Peyer's patch (tissue), 4 donors: ENCODE data around the gene GAL3ST3. TPM values are rescaled to one million over a fixed set of nuclear protein-coding genes. Genes with fewer than 3 reads are reported as not detected.
A peak's percentile ranks its signal among the peaks of the same experiment; 100 is the strongest.
"Not testable (repeated sequence)": the region's sequence is repeated elsewhere in the genome, so short reads cannot be mapped to it uniquely, and the experiment has no call there.

Source experiments
- DNase-seq, 3 donors: peaks; one replicate each; pipeline ENCODE4 v3.0.0-alpha.2; 2017 to 2019
- H3K27ac ChIP-seq, 4 donors: fragments of 200-600 bp; sonication (generic); one replicate each; pipeline ENCODE4 v1.5.1; 2016 to 2019
- H3K27me3 ChIP-seq, 2 donors: fragments of 200-600 bp; sonication (generic); one replicate each; pipeline ENCODE4 v1.5.1; 2019
- H3K36me3 ChIP-seq, 3 donors: fragments of 200-600 bp; sonication (generic); one replicate each; pipeline ENCODE4 v1.5.1; 2016 to 2019
- H3K4me1 ChIP-seq, 4 donors: fragments of 200-600 bp; sonication (generic); one replicate each; pipeline ENCODE4 v1.5.1; 2016 to 2019
- H3K4me3 ChIP-seq, 4 donors: fragments of 200-600 bp; sonication (generic); 1 replicate in 3 of 4; 2 replicates in 1 of 4; pipeline ENCODE4 v1.5.1; 2016 to 2019; ENCODE audit warnings: mild to moderate bottlenecking in 1 of 4
- H3K9me3 ChIP-seq, 4 donors: fragments of 200-600 bp; sonication (generic); one replicate each; pipeline ENCODE4 v1.5.1; 2016 to 2019; ENCODE audit warnings: mild to moderate bottlenecking in 1 of 4
- POLR2A ChIP-seq, 2 donors: fragments of 450-650 bp; IDR thresholded peaks; one replicate each; pipeline ENCODE4 v1.5.1; 2017; ENCODE audit warnings: antibody characterized with exemption in 2 of 2, mild to moderate bottlenecking in 2 of 2, moderate library complexity in 2 of 2
- total RNA-seq, 4 donors: library from RNA; depleted of rRNA; stranded (reverse); fragments of >200 nt; gene quantifications; one replicate each; pipeline ENCODE4 v1.1.0, GENCODE V29; 2016
- TF ChIP-seq, protein P1 (sequence below), 6 experiments: fragments of 450-650 bp in 4 of 6; fragments of 200-600 bp in 2 of 6; sonication (generic) in 1 of 6; IDR thresholded peaks; one replicate each; pipeline ENCODE4 v1.5.1; 2017 to 2019; ENCODE audit warnings: antibody characterized with exemption in 6 of 6, mild to moderate bottlenecking in 3 of 6, moderate library complexity in 1 of 6

GAL3ST3 gene
- total RNA-seq, 4 donors from 2014 or later, result not detected

DNA sequence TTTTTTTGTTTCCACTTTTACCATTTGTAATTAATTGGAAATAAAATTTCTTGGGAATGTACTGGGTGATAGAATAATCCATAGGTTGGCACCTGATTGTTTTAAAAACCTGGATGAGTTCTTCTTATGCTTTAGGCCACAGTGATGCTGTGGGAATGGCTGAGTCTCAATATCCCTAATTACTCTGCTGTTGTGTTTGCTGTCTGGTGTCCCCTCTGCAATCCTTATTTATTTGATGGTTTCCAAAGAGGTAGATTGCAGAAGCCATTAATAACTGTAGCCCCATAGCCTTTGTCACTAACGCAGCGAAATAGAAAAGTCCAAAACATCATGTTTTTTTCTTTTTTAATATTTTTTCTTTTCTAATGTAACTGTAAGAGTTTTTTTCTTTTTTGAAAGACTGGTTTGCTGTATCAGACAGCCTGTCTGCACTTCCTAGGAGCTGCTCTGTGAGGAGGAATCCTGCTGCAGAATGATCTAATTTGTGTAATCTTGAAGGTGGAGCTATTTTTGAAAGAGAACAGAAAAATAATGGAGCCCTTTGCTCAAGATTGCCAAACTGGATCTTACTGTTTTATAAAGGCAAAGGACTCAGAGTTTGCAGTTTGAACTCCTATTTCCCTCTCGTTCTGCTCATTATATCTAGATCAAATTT, 36.0 kb upstream of the GAL3ST3 start:
- Histone ChIP-seq H3K4me3 (no peak overlapping the region), H3K36me3 (no peaks in the 10 kb centered on the region), H3K27ac (no peak overlapping the region), H3K27me3 (no peaks in the 10 kb centered on the region), H3K4me1 (peaks cover 0 to 41% (median 24%) of the 10 kb centered on the region in 4 donors), H3K9me3 (no peaks in the 10 kb centered on the region)
- peak in 1 of 3 donors; percentile 3 for DNase-seq
- TF ChIP-seq, protein P1, sequence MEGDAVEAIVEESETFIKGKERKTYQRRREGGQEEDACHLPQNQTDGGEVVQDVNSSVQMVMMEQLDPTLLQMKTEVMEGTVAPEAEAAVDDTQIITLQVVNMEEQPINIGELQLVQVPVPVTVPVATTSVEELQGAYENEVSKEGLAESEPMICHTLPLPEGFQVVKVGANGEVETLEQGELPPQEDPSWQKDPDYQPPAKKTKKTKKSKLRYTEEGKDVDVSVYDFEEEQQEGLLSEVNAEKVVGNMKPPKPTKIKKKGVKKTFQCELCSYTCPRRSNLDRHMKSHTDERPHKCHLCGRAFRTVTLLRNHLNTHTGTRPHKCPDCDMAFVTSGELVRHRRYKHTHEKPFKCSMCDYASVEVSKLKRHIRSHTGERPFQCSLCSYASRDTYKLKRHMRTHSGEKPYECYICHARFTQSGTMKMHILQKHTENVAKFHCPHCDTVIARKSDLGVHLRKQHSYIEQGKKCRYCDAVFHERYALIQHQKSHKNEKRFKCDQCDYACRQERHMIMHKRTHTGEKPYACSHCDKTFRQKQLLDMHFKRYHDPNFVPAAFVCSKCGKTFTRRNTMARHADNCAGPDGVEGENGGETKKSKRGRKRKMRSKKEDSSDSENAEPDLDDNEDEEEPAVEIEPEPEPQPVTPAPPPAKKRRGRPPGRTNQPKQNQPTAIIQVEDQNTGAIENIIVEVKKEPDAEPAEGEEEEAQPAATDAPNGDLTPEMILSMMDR (IDR thresholded peaks at IDR 0.05), result no peak
- no peak for TF ChIP-seq POLR2A (IDR thresholded peaks at IDR 0.05)

DNA sequence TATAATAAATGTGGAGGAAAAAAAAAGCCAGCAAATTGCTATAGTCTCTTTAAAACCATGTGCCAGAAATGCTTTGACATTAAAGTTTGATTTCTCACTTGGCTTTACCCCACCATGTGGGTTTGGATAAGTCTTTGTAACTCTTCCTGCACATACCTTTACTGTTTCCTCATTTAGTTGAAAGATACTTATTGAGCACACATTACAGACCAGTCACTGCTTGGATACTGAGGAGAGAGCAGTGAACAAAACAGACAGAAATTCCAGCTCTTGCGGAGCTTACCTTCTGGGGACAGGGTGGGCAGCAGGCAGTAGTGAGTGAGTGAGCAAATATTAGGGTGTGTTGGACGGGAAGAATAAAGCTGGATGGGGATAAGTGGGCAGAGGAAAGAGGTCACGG, 34.8 kb upstream of the GAL3ST3 start:
- TF ChIP-seq, protein P1 (IDR thresholded peaks at IDR 0.05), result no peak
- no peak for TF ChIP-seq POLR2A (IDR thresholded peaks at IDR 0.05)
- H3K36me3 ChIP-seq, result no peaks in the 10 kb centered on the region
- H3K9me3 ChIP-seq, result no peaks in the 10 kb centered on the region
- peaks cover 0 to 44% (median 25%) of the 10 kb centered on the region in 4 donors for H3K4me1 ChIP-seq
- H3K27ac ChIP-seq, result peak overlapping the region in 1 of 4 donors; percentile 43
- no peak overlapping the region for H3K4me3 ChIP-seq
- H3K27me3 ChIP-seq, result no peaks in the 10 kb centered on the region
- DNase-seq, result no peak

DNA sequence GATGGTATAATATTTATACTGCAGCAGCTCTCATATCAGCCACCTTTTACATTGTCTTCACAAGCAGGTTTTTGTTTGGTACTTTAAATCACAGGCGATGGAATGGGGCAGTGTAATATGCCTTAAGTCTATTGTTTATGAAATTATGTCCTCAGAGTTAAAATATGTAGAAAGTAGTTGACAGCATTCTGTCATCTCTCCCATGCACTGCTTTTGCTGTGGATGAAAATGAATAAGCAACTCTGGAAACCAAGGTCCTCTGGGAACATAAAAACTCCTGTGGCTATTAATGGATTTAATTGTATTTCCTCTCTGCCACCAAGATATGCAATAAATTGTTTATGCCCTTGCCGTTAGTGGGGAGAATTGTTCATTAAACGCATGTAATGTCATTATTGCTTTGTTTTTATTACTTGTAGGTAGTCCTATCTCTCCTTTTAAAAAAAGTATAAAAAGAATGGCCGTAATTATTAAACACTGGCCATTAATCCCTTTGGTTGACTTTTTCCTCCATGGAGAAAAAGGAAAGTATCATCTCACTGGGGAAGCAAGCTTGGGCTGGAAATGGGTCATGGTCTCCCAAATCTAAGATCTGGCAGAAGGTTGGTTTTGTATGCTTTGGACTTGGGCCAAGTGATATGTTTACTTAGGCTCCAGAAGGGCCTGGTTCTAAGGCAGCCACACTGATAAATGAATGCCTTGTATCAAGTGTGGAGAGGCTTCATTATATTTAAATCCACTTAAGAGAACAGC, 34.2 kb upstream of the GAL3ST3 start:
- peak in 1 of 3 donors; percentile 15 for DNase-seq
- H3K9me3 ChIP-seq, result no peaks in the 10 kb centered on the region
- H3K36me3 ChIP-seq, result no peaks in the 10 kb centered on the region
- H3K27ac ChIP-seq, result peak overlapping the region in 1 of 4 donors; percentile 75
- H3K27me3 ChIP-seq, result no peaks in the 10 kb centered on the region
- TF ChIP-seq, protein P1 (IDR thresholded peaks at IDR 0.05), result no peak
- TF ChIP-seq POLR2A (IDR thresholded peaks at IDR 0.05), result no peak
- peaks cover 0 to 44% (median 25%) of the 10 kb centered on the region in 4 donors for H3K4me1 ChIP-seq
- no peak overlapping the region for H3K4me3 ChIP-seq

DNA sequence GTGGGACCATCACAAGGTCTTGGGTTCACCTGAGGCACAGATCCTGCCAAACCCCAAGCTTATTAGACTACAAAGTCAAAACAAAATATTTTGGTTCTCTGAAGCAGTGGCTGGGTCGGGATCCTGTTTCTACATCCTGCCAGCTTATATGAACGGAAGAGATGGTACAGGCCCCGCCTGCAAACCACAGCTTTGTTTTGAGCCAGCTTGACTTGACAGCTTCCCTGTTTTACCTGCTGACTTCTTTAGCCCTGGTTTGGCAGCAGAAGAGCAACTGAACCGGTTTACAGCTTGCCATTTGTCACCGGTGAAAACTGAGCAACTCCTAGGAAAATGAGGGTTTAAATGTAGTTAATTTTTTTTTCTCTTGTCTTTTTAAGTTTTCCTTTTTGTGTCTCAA, 32.5 kb upstream of the GAL3ST3 start:
- peak overlapping the region; percentile 48 to 75 (median 72) for H3K27ac ChIP-seq

DNA sequence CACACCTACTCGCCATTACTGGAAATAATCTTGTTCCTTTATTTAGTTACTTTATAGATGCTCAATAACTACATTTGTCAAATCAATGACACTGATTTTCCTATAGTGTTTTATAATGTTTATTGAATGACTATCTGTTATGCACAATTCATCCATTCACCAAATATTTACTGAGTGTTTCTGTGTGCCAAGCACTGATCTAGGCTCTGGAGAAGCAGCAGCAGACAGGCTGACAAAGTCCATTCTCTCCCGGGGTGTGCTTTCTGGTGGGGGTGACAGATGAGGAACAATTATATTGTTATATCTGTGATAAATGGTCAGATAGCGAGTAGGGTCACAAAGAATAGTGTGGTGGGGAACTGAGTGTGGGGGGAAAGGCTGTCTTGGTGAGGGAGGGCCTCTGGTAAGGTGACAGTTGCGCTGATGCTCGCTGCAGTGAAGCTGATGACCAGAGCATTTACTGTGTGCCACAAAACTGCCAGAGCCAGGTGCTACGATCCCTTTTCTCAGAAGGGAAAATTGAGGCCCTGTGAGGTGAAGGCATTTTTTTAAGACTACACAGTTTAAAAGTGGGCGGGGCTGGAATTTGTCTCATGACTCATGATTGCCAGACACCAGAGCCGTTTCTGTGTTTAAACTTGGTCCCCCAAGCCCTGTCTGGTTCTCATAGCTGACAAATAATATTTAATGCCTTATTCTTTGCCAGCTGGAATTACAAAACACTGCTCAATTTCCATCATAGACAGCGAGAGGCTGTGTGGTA, 31.3 kb upstream of the GAL3ST3 start:
- DNase-seq, result peak in 2 of 3 donors; percentile 74 to 80
- H3K4me1 ChIP-seq, result peaks cover 0 to 44% (median 25%) of the 10 kb centered on the region in 4 donors
- peak overlapping the region; percentile 48 to 75 (median 66) for H3K27ac ChIP-seq

More for the DNA sequence above, 32.5 kb upstream of the GAL3ST3 start:
- Histone ChIP-seq H3K27me3 (no peaks in the 10 kb centered on the region), H3K4me1 (peaks cover 0 to 44% (median 25%) of the 10 kb centered on the region in 4 donors), H3K9me3 (no peaks in the 10 kb centered on the region), H3K4me3 (no peak overlapping the region), H3K36me3 (no peaks in the 10 kb centered on the region)
- peak in 2 of 3 donors; percentile 91 to 94 for DNase-seq
- TF ChIP-seq, protein P1 (IDR thresholded peaks at IDR 0.05), result no peak
- TF ChIP-seq POLR2A (IDR thresholded peaks at IDR 0.05), result no peak

DNA sequence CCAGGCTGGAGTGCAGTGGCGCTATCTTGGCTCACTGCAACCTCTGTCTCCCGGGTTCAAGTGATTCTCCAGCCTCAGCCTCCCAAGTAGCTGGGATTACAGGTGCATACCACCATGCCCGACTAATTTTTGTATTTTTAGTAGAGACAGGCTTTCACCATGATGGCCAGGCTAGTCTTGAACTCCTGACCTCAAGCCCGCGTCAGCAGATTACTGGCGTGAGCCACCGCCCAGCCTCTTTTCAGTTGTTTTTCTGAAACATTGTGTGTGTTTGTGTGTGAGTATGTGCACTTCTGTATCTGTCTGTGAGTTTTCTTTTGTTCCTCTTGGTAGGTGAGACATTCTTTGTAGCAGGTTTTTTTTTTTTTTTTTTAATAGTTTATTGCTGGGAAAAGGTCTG, 30.0 kb upstream of the GAL3ST3 start:
- not testable (repeated sequence) for H3K36me3 ChIP-seq, H3K4me3 ChIP-seq, H3K27me3 ChIP-seq, H3K9me3 ChIP-seq
- Histone ChIP-seq H3K4me1 (peaks cover 0 to 41% (median 24%) of the 10 kb centered on the region in 4 donors), H3K27ac (peak overlapping the region in 2 of 4 donors; percentile 10 to 57)
- peak in 1 of 3 donors; percentile 13 for DNase-seq

More for the DNA sequence above, 31.3 kb upstream of the GAL3ST3 start:
- no peaks in the 10 kb centered on the region for H3K27me3 ChIP-seq
- TF ChIP-seq, protein P1 (IDR thresholded peaks at IDR 0.05), result no peak
- TF ChIP-seq POLR2A (IDR thresholded peaks at IDR 0.05), result no peak
- H3K4me3 ChIP-seq, result no peak overlapping the region
- no peaks in the 10 kb centered on the region for H3K9me3 ChIP-seq
- H3K36me3 ChIP-seq, result no peaks in the 10 kb centered on the region
